Hepatic stellate cell (primary cell): ENCODE results near the gene DHX38.
A peak's percentile ranks its signal among the peaks of the same experiment; 100 is the strongest.

Experiments
- DNase-seq: peaks from one replicate; pipeline ENCODE4 v3.0.0; 2011; ENCODE audit warnings: low spot score

The DHX38 gene

GRCh38 chr16:72123426-72123825 lies 29.8 kb downstream of the DHX38 start:
- DNase-seq = no peak

DNA sequence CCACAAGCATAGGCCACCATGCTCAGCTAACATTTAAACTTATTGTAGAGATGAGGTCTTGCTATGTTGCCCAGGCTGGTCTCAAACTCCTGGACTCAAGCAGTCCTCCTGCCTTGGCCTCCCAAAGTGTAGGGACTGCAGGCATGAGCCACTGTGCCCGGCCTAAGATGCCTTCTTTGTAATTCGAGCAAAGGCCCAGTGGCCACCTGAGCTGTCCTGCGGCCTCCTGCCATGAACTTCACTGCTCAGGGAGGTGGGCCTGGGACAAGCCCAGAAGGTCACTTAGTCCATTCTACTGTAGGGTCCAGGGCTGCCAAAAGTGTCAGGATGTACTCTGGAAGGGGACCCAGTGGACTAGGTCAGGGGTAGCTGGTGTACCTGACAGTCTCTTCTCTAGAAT lies 30.5 kb downstream of the DHX38 start:
- DNase-seq = no peak

DNA sequence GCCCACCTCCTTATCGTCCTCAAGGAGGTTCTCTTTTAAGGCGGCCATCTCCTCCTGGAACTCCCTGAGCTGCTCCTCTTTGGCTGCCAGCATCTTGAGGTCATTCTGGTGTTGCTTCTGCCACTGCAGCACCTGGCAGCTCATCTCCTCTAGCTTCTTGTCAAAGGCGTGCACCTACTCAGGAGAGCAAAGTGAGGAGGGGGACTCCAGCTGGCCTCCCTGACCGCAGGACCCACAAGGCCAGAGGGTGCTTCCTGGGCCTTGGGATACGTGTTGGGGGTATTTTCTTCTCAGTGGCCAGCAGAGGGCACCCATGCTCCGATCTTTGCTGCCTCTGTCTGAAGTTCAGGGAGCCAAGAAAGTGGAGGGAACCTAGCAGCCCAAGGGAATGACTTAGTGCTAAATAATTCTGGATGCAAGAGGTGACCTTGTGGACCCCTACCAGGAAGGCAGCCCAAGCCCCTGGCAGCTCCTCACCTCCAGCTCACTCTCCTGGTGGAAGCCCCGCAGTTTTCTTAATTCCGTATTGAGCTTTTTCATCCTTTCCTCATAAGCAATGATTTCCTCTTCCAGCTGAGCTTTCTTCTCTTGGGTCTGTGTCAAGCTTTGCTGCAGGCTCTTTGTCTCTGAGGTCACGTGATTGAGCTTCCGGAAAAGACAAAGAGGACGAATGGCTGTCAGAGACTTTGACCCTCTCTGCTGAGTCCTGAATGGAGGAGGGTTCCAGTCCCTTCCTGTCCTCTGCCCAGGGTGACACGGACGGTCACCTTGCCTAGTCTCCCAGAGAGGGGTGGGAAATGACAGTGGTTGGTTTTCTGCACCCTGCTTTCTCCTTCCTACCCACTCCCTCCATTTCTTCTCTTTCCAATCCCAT lies 31.4 kb downstream of the DHX38 start:
- peak; percentile 80 for DNase-seq

- DNase-seq = no peak
These were observed 32.2 kb downstream of the DHX38 start for GRCh38 chr16:72125635-72126428.

DNA sequence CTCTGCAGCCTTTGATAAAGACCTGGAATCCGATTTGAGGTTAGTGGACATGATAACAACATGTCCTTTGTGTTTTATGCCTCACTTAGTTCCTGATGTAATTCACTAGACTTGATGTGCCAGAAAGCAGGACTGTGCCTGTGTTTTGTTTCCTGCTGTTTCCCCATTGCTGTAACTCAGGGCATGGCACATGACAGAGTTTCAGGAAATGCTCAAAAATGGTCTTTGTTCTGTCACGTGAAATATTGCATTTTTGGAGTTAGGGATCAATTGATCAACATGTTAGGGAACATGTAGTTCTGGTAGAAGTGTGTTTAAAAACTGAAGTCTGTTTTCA lies 32.8 kb downstream of the DHX38 start:
- DNase-seq = no peak

- no peak for DNase-seq
These were observed 35.1 kb downstream of the DHX38 start for GRCh38 chr16:72128701-72129100.

GRCh38 chr16:72129976-72130656 lies 36.5 kb downstream of the DHX38 start:
- DNase-seq = no peak

DNA sequence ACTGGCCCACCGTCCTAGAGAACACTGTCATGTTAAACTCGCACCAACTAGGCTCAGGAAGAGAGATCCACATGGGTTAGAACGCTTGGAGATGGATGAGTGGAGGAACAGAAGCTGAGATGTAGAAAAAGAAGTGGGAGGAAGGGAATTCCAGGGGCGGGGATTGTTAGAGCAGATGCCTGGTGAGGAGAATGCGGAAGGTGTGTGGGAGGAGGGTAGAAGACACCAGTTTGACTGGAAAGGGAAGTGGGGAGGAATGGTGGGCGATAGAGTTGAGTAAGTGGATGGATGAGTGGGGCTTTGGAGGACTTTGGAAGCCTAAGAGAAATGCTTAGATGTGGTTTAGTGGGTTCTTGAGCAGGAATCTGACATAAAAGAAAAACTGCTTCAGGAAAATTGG lies 37.4 kb downstream of the DHX38 start:
- no peak for DNase-seq

DNA sequence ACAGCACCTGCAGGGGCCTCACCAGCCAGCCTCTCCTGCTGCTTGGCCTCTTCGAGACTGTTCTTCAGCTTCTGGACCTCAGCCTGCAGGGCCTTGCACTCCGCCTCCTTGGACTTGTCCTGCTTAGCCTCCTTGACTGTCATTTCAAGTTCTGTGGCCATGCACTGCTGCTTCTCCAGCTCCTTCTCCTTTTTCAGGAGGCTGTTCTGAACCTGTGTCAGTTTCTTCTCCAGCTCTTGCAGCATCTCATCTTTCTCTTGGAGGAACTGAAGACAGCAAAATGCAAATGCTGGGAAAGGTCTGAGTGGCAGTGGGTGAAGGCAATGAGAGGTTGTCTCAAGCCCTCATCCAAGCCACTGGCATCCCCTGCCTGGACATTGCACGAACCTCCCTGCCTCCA lies 39.1 kb downstream of the DHX38 start:
- no peak for DNase-seq

GRCh38 chr16:72134507-72134906 lies 40.9 kb downstream of the DHX38 start:
- DNase-seq = no peak

GRCh38 chr16:72137380-72138063 lies 43.9 kb downstream of the DHX38 start:
- no peak for DNase-seq

DNA sequence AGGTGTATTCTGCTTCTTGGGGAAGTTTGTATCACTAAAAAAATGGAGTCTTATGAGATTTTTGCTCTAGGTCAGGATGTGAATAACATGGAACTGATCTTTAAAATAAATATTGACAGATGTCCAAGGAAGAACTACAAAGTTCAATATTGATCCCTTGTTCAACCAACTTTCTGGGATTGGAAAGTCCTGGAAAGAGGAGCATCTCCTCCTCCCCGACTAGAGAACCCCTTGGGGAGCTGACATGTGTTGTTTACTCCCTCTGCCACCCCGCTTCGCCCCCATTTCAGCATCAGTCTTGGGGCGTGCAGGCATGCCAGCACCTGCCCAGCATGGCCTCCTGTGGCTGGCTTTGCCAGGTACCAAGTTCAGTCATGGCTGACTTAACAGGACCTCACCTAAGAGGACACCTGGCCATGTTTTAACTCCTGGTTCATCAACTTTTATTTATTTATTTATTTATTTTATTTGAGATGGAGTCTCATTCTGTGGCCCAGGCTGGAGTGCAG lies 44.5 kb downstream of the DHX38 start:
- no peak for DNase-seq

- DNase-seq = no peak
These were observed 46.3 kb downstream of the DHX38 start for GRCh38 chr16:72139908-72140307.

DNA sequence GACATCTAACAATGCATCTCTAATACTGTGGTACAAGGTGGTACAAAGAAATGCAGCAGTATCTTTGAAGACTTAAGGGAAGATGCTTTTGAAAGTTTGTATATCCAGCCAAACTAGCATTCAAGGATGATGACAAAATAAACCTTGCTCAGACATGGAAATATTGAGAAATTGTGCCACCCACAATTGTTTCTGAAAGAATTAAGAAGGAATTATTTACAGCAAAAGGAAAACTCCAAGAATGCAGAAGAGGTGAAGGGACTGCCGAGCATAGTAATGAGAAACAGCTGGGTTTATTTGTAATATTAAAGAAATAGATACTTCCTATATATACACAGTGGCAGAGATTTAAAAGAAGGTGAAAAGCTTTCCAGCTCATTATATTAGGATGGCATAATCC lies 48.8 kb downstream of the DHX38 start:
- DNase-seq = no peak

DNA sequence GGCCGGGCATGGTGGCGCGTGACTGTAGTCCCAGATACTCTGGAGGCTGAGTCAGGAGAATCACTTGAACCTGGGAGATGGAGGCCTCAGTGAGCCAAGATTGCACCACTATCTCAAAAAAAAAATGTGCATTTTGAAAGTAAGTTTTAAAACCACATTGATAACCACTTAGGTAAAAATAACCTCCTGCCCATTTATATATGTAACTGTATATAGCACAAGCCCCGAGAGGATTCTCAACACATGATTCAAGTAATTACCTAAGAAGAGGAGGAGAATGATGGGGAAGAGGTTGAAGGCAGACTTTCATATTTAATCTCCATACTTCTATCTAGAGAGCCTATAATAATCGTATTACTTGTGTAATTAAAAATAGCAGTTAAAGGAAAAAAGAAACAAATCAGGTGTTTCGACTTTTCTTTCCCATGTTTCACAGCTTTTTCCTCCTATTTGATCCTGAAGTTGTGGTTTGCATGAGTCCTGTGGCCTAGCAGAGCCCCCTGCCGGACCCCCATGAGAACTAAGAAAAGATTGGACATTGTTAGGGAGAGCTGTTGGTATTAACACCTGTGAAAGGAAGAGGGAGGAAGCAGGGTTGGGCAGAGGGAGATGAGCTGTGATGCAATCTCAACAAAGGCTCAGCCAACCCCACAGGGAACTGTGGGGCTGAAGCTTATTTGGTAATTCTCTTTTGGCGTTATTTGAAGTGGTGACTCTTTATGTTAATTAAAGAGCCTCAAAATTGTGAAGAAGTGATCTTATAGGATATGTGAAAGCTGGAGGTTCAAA lies 56.2 kb downstream of the DHX38 start:
- DNase-seq = no peak

- DNase-seq = no peak
These were observed 65.7 kb downstream of the DHX38 start for GRCh38 chr16:72159386-72159785.

GRCh38 chr16:72159801-72160200 lies 66.2 kb downstream of the DHX38 start:
- DNase-seq = no peak

DNA sequence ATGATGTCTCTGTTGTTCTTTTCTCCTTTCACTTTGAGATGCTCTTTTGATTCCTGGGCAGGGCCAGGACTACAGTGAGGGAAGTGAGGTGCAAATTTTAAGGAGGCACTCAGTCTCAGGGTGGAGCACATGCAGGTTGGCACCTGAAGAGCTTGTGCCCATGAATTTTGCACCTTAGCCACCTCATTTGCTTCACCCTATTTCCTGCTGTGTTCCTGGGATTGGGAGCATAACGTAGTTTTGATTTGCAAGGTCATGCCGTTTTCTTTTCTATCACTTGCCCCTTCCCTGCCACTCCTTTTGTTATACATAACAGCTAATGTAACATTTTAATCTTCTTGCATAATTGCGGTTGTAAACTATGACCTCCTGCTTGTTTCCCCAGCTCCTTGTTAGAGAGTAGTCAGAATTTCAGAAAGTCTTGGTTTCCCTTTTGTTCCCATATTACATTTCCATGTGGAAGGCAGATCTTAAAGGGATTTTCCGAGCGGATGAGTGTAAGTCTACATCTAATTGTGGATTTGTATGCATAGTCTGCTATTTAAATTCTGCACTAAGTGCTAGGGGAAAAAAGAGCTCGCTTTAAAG lies 68.6 kb downstream of the DHX38 start:
- DNase-seq = no peak
